ENCODE data around the gene DISP3. TPM values are rescaled to one million over a fixed set of nuclear protein-coding genes. Genes with fewer than 3 reads are reported as not detected.

Gene DISP3
- total and polyA plus RNA-seq, 4 donors = 0.04 to 0.18 (median 0.07) TPM; not detected in 1

DNA sequence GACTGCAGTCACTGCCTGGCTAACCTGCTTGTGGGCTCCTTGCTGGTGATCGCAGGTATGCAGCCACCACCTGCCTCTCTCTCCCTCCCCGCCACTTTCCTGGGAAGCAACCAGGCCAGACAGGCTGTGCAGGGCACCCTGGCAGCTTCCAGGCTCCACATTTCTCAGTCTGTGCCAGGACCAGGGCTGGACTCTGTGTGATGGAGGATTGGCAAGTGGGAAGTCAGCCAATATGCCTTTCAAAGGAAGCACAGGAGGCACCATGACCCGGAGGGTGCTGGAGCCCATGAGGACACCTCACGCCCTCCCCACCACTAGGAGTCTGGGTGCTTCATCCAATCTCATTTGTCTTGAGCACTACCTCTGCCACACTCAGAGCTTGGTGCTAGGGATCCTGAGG is 15.8 kb upstream of the DISP3 start:
- 68 to 83% methylated on average over 4 of the region's 4 CpGs for WGBS, 2 donors
- Histone ChIP-seq H3K4me1 (ENCODE audit: control insufficient read depth in 5 of 5, insufficient read depth in 5 of 5, low read length in 5 of 5) (peaks cover 0 to 3% (median 0%) of the 10 kb centered on the region in 5 donors), H3K27me3 (ENCODE audit: control insufficient read depth in 3 of 3, insufficient read depth in 3 of 3, low read length in 2 of 3) (peaks cover 0 to 3% (median 0%) of the 10 kb centered on the region in 3 donors), H3K36me3 (ENCODE audit: control insufficient read depth in 4 of 4, insufficient read depth in 4 of 4, low read length in 4 of 4) (no peaks in the 10 kb centered on the region), H3K4me3 (no peak overlapping the region), H3K9me3 (ENCODE audit: control insufficient read depth in 4 of 4, insufficient read depth in 3 of 4, low read length in 3 of 4) (no peaks in the 10 kb centered on the region), H3K27ac (ENCODE audit: low read depth in 1 of 2, low read length in 1 of 2) (no peak overlapping the region), H3K9ac (ENCODE audit: insufficient read depth in 1 of 2, low read length in 2 of 2) (no peak overlapping the region)
- TF ChIP-seq, protein P1, sequence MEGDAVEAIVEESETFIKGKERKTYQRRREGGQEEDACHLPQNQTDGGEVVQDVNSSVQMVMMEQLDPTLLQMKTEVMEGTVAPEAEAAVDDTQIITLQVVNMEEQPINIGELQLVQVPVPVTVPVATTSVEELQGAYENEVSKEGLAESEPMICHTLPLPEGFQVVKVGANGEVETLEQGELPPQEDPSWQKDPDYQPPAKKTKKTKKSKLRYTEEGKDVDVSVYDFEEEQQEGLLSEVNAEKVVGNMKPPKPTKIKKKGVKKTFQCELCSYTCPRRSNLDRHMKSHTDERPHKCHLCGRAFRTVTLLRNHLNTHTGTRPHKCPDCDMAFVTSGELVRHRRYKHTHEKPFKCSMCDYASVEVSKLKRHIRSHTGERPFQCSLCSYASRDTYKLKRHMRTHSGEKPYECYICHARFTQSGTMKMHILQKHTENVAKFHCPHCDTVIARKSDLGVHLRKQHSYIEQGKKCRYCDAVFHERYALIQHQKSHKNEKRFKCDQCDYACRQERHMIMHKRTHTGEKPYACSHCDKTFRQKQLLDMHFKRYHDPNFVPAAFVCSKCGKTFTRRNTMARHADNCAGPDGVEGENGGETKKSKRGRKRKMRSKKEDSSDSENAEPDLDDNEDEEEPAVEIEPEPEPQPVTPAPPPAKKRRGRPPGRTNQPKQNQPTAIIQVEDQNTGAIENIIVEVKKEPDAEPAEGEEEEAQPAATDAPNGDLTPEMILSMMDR (IDR thresholded peaks at IDR 0.05; ENCODE audit: control extremely low read depth, extremely low read depth) = no peak
- ATAC-seq (ENCODE audit: insufficient read depth, low FRiP score) (no peak), DNase-seq (no peak)

DNA sequence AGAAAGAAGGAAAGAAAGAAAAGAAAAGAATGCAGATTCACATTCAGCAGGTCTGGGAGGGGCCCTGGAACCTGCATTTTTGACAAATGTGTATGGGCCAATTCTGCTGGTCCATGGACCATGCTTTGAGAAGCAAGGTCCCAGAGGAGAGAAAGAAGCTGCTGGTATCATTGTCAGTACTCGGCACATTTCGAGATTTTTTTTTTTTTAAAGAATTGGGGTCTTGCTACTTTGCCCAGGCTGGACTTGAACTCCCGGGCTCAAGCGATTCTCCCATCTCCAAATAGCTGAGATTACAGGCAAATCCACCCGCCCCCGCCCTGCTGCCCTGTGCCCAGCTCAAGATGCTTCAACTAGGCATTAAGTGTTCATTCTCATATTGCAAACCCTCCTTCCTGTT is 13.6 kb upstream of the DISP3 start:
- no peak overlapping the region for H3K4me3 ChIP-seq

DNA sequence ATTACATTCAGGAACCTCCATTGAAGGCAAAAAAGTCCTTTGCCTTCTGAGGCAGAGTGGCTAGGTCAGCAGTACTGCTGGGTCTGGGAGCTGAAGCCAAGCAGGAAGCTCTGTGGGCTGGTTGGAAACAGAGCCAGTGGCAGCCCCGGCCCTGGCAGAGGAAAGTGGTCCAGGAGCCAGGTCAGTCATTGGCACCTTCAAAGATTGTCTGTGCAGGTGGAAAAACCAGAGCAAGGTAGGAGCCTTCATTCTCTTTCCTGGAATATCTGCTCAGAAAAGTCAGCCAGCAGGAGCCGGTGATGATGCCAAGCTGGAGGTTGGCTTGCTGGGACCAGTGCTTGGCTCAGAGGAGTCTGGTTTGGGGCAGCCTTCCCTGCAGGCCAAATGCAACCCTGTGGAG is 12.5 kb upstream of the DISP3 start:
- DNase-seq = no peak
- Histone ChIP-seq H3K27ac (ENCODE audit: low read depth in 1 of 2, low read length in 1 of 2) (no peak overlapping the region), H3K4me3 (no peak overlapping the region), H3K9me3 (ENCODE audit: control insufficient read depth in 4 of 4, insufficient read depth in 3 of 4, low read length in 3 of 4) (no peaks in the 10 kb centered on the region), H3K4me1 (ENCODE audit: control insufficient read depth in 5 of 5, insufficient read depth in 5 of 5, low read length in 5 of 5) (no peaks in the 10 kb centered on the region), H3K9ac (ENCODE audit: insufficient read depth in 1 of 2, low read length in 2 of 2) (no peak overlapping the region), H3K27me3 (ENCODE audit: control insufficient read depth in 3 of 3, insufficient read depth in 3 of 3, low read length in 2 of 3) (no peaks in the 10 kb centered on the region), H3K36me3 (ENCODE audit: control insufficient read depth in 4 of 4, insufficient read depth in 4 of 4, low read length in 4 of 4) (no peaks in the 10 kb centered on the region)
- 45 to 88% methylated on average over 2 of the region's 2 CpGs for WGBS, 2 donors
- TF ChIP-seq, protein P1 (IDR thresholded peaks at IDR 0.05; ENCODE audit: control extremely low read depth, extremely low read depth) = no peak
- ATAC-seq (ENCODE audit: insufficient read depth, low FRiP score) = no peak

More for the DNA sequence above, 13.6 kb upstream of the DISP3 start:
- TF ChIP-seq, protein P1 (IDR thresholded peaks at IDR 0.05; ENCODE audit: control extremely low read depth, extremely low read depth) = no peak
- no peak overlapping the region for H3K9ac ChIP-seq (ENCODE audit: insufficient read depth in 1 of 2, low read length in 2 of 2)
- no peak overlapping the region for H3K27ac ChIP-seq (ENCODE audit: low read depth in 1 of 2, low read length in 1 of 2)
- no peaks in the 10 kb centered on the region for H3K4me1 ChIP-seq (ENCODE audit: control insufficient read depth in 5 of 5, insufficient read depth in 5 of 5, low read length in 5 of 5)
- H3K36me3 ChIP-seq (ENCODE audit: control insufficient read depth in 4 of 4, insufficient read depth in 4 of 4, low read length in 4 of 4) = no peaks in the 10 kb centered on the region
- WGBS, 2 donors = 86 to 90% methylated on average over 6 of the region's 6 CpGs
- peaks cover 0 to 3% (median 0%) of the 10 kb centered on the region in 3 donors for H3K27me3 ChIP-seq (ENCODE audit: control insufficient read depth in 3 of 3, insufficient read depth in 3 of 3, low read length in 2 of 3)
- no peak for DNase-seq
- no peaks in the 10 kb centered on the region for H3K9me3 ChIP-seq (ENCODE audit: control insufficient read depth in 4 of 4, insufficient read depth in 3 of 4, low read length in 3 of 4)
- no peak for ATAC-seq (ENCODE audit: insufficient read depth, low FRiP score)

DNA sequence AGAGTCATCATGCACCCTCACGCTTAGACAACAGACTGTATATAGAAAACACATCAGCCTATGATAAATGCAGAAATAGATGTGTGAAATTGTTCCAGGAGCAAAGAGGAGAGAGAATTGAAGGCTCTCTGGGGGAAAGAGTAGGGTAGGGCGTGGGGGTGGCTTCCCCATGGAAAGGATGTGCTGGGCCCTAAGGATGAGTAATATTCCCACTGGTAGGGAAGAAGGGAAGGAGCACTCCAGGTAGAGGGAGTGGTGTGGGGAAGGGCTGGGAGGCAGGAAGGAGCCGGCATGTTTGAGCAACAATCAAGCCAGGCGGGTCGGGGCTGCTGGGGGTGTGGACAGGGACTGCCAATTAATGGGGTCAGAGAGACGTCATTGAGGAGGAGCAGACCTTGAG is 10.1 kb upstream of the DISP3 start:
- 40 to 60% methylated on average over 6 of the region's 6 CpGs for WGBS, 2 donors
- H3K36me3 ChIP-seq (ENCODE audit: control insufficient read depth in 4 of 4, insufficient read depth in 4 of 4, low read length in 4 of 4) = no peaks in the 10 kb centered on the region
- TF ChIP-seq, protein P1 (IDR thresholded peaks at IDR 0.05; ENCODE audit: control extremely low read depth, extremely low read depth) = no peak
- H3K27ac ChIP-seq (ENCODE audit: low read depth in 1 of 2, low read length in 1 of 2) = no peak overlapping the region
- no peak overlapping the region for H3K9ac ChIP-seq (ENCODE audit: insufficient read depth in 1 of 2, low read length in 2 of 2)
- H3K9me3 ChIP-seq (ENCODE audit: control insufficient read depth in 4 of 4, insufficient read depth in 3 of 4, low read length in 3 of 4) = peaks cover 0 to 3% (median 0%) of the 10 kb centered on the region in 4 donors
- H3K4me1 ChIP-seq (ENCODE audit: control insufficient read depth in 5 of 5, insufficient read depth in 5 of 5, low read length in 5 of 5) = no peaks in the 10 kb centered on the region
- DNase-seq (no peak), ATAC-seq (ENCODE audit: insufficient read depth, low FRiP score) (no peak)
- H3K4me3 ChIP-seq = no peak overlapping the region
- no peaks in the 10 kb centered on the region for H3K27me3 ChIP-seq (ENCODE audit: control insufficient read depth in 3 of 3, insufficient read depth in 3 of 3, low read length in 2 of 3)

Data from lung (tissue), 12 donors.